GM12875 (cell line): Measurements from ENCODE around the gene CDC123.

Source experiments
- H3K4me3 ChIP-seq: one replicate; pipeline ENCODE4 v1.5.1; 2011; ENCODE audit warnings: low read depth, low read length, control low read depth
- CTCF ChIP-seq: IDR thresholded peaks from 2 replicates; pipeline ENCODE4 v1.5.1; 2011; ENCODE audit warnings: low read depth, mild to moderate bottlenecking, control low read depth, inconsistent platforms, low read length, moderate library complexity, borderline replicate concordance; ENCODE audit not compliant: insufficient read depth

CDC123 gene

GRCh38 chr10:12195603-12196506, at the start of gene CDC123, which contains the start of gene NUDT5:
CDC123 (plus strand) TSS chr10:12196188; CDS start chr10:12196246, 58 bp downstream.
NUDT5 (minus strand) TSS chr10:12195891; CDS start chr10:12186291, 9,600 bp downstream.
- H3K4me3 ChIP-seq = peak within 1 kb of the TSS; percentile 78
- TF ChIP-seq CTCF = peak; percentile 14; the same call in 1 of the 2 replicates

- no peak overlapping the region for H3K4me3 ChIP-seq
- TF ChIP-seq CTCF = no peak
Observed at GRCh38 chr10:12150163-12150562, 45.8 kb upstream of the CDC123 start.

- H3K4me3 ChIP-seq = no peak overlapping the region
- TF ChIP-seq CTCF = no peak
Observed at GRCh38 chr10:12154516-12154915, 41.5 kb upstream of the CDC123 start.

GRCh38 chr10:12156367-12157123, 39.4 kb upstream of the CDC123 start:
- TF ChIP-seq CTCF = no peak
- no peak overlapping the region for H3K4me3 ChIP-seq

GRCh38 chr10:12158111-12158510, 37.9 kb upstream of the CDC123 start:
- no peak overlapping the region for H3K4me3 ChIP-seq
- TF ChIP-seq CTCF = no peak

GRCh38 chr10:12160664-12161063, 35.3 kb upstream of the CDC123 start:
- H3K4me3 ChIP-seq = no peak overlapping the region
- TF ChIP-seq CTCF = no peak
